A673 (cell line): ENCODE measurements around the gene MRPL33.

Experiments used
- CTCF ChIP-seq: fragments of 300-800, 200-600 bp; sonication (generic); conservative IDR thresholded peaks from 2 replicates; pipeline ENCODE4 v1.5.1; 2017; ENCODE audit warnings: low read depth, mild to moderate bottlenecking, antibody characterized with exemption, low read length, moderate library complexity, mixed read lengths
- EZH2 ChIP-seq: fragments of 200-600 bp; sonication (generic); IDR thresholded peaks from 2 replicates; pipeline ENCODE4 v1.6.1; 2017; ENCODE audit warnings: borderline replicate concordance, low read depth, mild to moderate bottlenecking, mixed read lengths, antibody characterized with exemption, low read length; ENCODE audit not compliant: poor library complexity, severe bottlenecking

- TF ChIP-seq CTCF (no peak), EZH2 (no peak)
Measured at GRCh38 chr2:27742571-27742970, 28.9 kb upstream of the MRPL33 start.
